ENCODE measurements around the gene XRCC5.

XRCC5 gene

GRCh38 chr2:216192931-216193330 is 83.8 kb downstream of the XRCC5 start:
- H3K79me2 ChIP-seq (ENCODE audit: insufficient read depth, low read length): peaks cover 28% of the 10 kb centered on the region
- no peak overlapping the region for H3K27ac ChIP-seq (ENCODE audit: low read depth, low read length)
- H3K36me3 ChIP-seq (ENCODE audit: low read length): peaks cover 74% of the 10 kb centered on the region
- TF ChIP-seq, protein P1, sequence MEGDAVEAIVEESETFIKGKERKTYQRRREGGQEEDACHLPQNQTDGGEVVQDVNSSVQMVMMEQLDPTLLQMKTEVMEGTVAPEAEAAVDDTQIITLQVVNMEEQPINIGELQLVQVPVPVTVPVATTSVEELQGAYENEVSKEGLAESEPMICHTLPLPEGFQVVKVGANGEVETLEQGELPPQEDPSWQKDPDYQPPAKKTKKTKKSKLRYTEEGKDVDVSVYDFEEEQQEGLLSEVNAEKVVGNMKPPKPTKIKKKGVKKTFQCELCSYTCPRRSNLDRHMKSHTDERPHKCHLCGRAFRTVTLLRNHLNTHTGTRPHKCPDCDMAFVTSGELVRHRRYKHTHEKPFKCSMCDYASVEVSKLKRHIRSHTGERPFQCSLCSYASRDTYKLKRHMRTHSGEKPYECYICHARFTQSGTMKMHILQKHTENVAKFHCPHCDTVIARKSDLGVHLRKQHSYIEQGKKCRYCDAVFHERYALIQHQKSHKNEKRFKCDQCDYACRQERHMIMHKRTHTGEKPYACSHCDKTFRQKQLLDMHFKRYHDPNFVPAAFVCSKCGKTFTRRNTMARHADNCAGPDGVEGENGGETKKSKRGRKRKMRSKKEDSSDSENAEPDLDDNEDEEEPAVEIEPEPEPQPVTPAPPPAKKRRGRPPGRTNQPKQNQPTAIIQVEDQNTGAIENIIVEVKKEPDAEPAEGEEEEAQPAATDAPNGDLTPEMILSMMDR (IDR thresholded peaks at IDR 0.05; ENCODE audit: insufficient read depth, low read length, poor library complexity, severe bottlenecking): no peak
- no peak for TF ChIP-seq EZH2phosphoT487 (conservative IDR thresholded peaks at IDR 0.05; ENCODE audit: low read length)
- H2AFZ ChIP-seq (ENCODE audit: low read depth, low read length, severe bottlenecking): no peak overlapping the region
- H3K4me3 ChIP-seq (ENCODE audit: insufficient read depth, low read length, poor library complexity, severe bottlenecking): no peak overlapping the region
- H3K9me2 ChIP-seq (replicated peaks; ENCODE audit: insufficient read depth, low read length): no peaks in the 10 kb centered on the region
- H3F3A ChIP-seq (ENCODE audit: insufficient read depth): peaks cover 6% of the 10 kb centered on the region; the same call in 1 of the 2 replicates
- H4K20me1 ChIP-seq (ENCODE audit: low read depth, low read length): peaks cover 16% of the 10 kb centered on the region
- H3K27me3 ChIP-seq (ENCODE audit: low read length): no peaks in the 10 kb centered on the region
- H3K4me2 ChIP-seq (ENCODE audit: low read depth, low read length, poor library complexity, severe bottlenecking): no peak overlapping the region
- H3K9me3 ChIP-seq (ENCODE audit: insufficient read depth, low read length): no peaks in the 10 kb centered on the region
- H3K9ac ChIP-seq (ENCODE audit: low read length): no peak overlapping the region

GRCh38 chr2:216194013-216194412 is 84.9 kb downstream of the XRCC5 start:
- no peak overlapping the region for H3K4me3 ChIP-seq (ENCODE audit: insufficient read depth, low read length, poor library complexity, severe bottlenecking)
- peaks cover 17% of the 10 kb centered on the region for H3K79me2 ChIP-seq (ENCODE audit: insufficient read depth, low read length)
- peaks cover 6% of the 10 kb centered on the region; the same call in 1 of the 2 replicates for H3F3A ChIP-seq (ENCODE audit: insufficient read depth)
- no peak overlapping the region for H3K27ac ChIP-seq (ENCODE audit: low read depth, low read length)
- H3K36me3 ChIP-seq (ENCODE audit: low read length): peaks cover 71% of the 10 kb centered on the region
- no peaks in the 10 kb centered on the region for H3K27me3 ChIP-seq (ENCODE audit: low read length)
- no peak overlapping the region for H3K4me2 ChIP-seq (ENCODE audit: low read depth, low read length, poor library complexity, severe bottlenecking)
- no peak overlapping the region for H3K9ac ChIP-seq (ENCODE audit: low read length)
- TF ChIP-seq, protein P1 (IDR thresholded peaks at IDR 0.05; ENCODE audit: insufficient read depth, low read length, poor library complexity, severe bottlenecking): no peak
- no peak for TF ChIP-seq EZH2phosphoT487 (conservative IDR thresholded peaks at IDR 0.05; ENCODE audit: low read length)
- no peaks in the 10 kb centered on the region for H3K9me2 ChIP-seq (replicated peaks; ENCODE audit: insufficient read depth, low read length)
- no peaks in the 10 kb centered on the region for H3K9me3 ChIP-seq (ENCODE audit: insufficient read depth, low read length)
- H4K20me1 ChIP-seq (ENCODE audit: low read depth, low read length): peaks cover 5% of the 10 kb centered on the region
- no peak overlapping the region for H2AFZ ChIP-seq (ENCODE audit: low read depth, low read length, severe bottlenecking)

DNA sequence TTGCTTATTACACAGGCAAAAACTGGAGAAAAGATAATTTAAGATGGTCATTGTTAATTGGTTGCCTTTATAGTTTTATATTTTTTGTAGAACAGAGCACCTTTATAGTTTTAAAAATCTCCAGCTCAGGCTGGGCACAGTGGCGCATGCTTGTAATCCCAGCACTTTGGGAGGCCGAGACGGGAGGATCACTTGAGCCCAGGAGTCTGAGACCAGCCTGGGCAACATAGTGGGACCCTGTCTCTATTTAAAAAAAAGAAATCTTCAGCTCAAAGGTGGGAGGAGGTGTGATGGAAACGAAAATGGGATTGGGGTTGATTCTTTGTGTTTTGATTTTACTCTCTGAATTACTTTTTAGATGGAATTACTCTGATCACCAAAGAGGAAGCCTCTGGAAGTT is 85.4 kb downstream of the XRCC5 start:
- peaks cover 3% of the 10 kb centered on the region for H4K20me1 ChIP-seq (ENCODE audit: low read depth, low read length)
- H2AFZ ChIP-seq (ENCODE audit: low read depth, low read length, severe bottlenecking): no peak overlapping the region
- H3K27me3 ChIP-seq (ENCODE audit: low read length): no peaks in the 10 kb centered on the region
- no peaks in the 10 kb centered on the region for H3K9me2 ChIP-seq (replicated peaks; ENCODE audit: insufficient read depth, low read length)
- no peak overlapping the region for H3K4me2 ChIP-seq (ENCODE audit: low read depth, low read length, poor library complexity, severe bottlenecking)
- H3K79me2 ChIP-seq (ENCODE audit: insufficient read depth, low read length): peaks cover 11% of the 10 kb centered on the region; the same call in 1 of the 2 replicates
- H3K36me3 ChIP-seq (ENCODE audit: low read length): peaks cover 74% of the 10 kb centered on the region
- H3F3A ChIP-seq (ENCODE audit: insufficient read depth): peaks cover 6% of the 10 kb centered on the region; the same call in 1 of the 2 replicates
- H3K9ac ChIP-seq (ENCODE audit: low read length): no peak overlapping the region
- H3K27ac ChIP-seq (ENCODE audit: low read depth, low read length): no peak overlapping the region
- TF ChIP-seq, protein P1 (IDR thresholded peaks at IDR 0.05; ENCODE audit: insufficient read depth, low read length, poor library complexity, severe bottlenecking): no peak
- no peak for TF ChIP-seq EZH2phosphoT487 (conservative IDR thresholded peaks at IDR 0.05; ENCODE audit: low read length)
- H3K4me3 ChIP-seq (ENCODE audit: insufficient read depth, low read length, poor library complexity, severe bottlenecking): no peak overlapping the region
- no peaks in the 10 kb centered on the region for H3K9me3 ChIP-seq (ENCODE audit: insufficient read depth, low read length)

Measured in SU-DHL-6 (cell line).